Vagina (tissue), 2 donors: ENCODE data around the gene KLF6. TPM values are rescaled to one million over a fixed set of nuclear protein-coding genes. Genes with fewer than 3 reads are reported as not detected.
A peak's percentile ranks its signal among the peaks of the same experiment; 100 is the strongest.

Experiments used
- DNase-seq, 2 donors: peaks; one replicate each; pipeline ENCODE4 v3.0.0-alpha.2; 2017; ENCODE audit errors: extremely low spot score in 2 of 2
- H3K27ac ChIP-seq: fragments of 200-600 bp; sonication (generic); one replicate; pipeline ENCODE4 v1.5.1; 2019
- H3K27me3 ChIP-seq: fragments of 200-600 bp; sonication (generic); one replicate; pipeline ENCODE4 v1.5.1; 2019
- H3K36me3 ChIP-seq, 2 donors: fragments of 200-600 bp; sonication (generic); one replicate each; pipeline ENCODE4 v1.5.1; 2017 to 2019
- H3K4me1 ChIP-seq: fragments of 200-600 bp; sonication (generic); one replicate; pipeline ENCODE4 v1.5.1; 2019
- H3K4me3 ChIP-seq, 2 donors: fragments of 200-600 bp; sonication (generic); 1 replicate in 1 of 2; 2 replicates in 1 of 2; pipeline ENCODE4 v1.5.1; 2016 to 2019
- H3K9me3 ChIP-seq: fragments of 200-600 bp; sonication (generic); one replicate; pipeline ENCODE4 v1.5.1; 2019
- CTCF ChIP-seq, 3 experiments: fragments of 450-650 bp in 2 of 3; fragments of 200-600 bp in 1 of 3; sonication (generic) in 1 of 3; IDR thresholded peaks; one replicate each; pipeline ENCODE4 v1.5.1; 2017 to 2019; ENCODE audit warnings: antibody characterized with exemption in 3 of 3, mild to moderate bottlenecking in 2 of 3, moderate library complexity in 2 of 3
- POLR2A ChIP-seq, 2 donors: fragments of 450-650 bp; IDR thresholded peaks; one replicate each; pipeline ENCODE4 v1.6.1; 2017; ENCODE audit warnings: antibody characterized with exemption in 2 of 2, mild to moderate bottlenecking in 2 of 2, moderate library complexity in 2 of 2
- POLR2AphosphoS5 ChIP-seq, 2 donors: sonication (generic); formaldehyde crosslinking; IDR thresholded peaks; one replicate each; pipeline ENCODE4 v1.9.0; 2017; ENCODE audit warnings: antibody characterized with exemption in 2 of 2, mild to moderate bottlenecking in 2 of 2, low read depth in 1 of 2; ENCODE audit not compliant: insufficient read depth in 1 of 2
- intact Hi-C: fragments of 100-400 bp; cut with DNase I; formaldehyde crosslinking; loops from one replicate; pipeline ENCODE4 v1.15.1; 2023
- total RNA-seq: library from RNA; depleted of rRNA; stranded (reverse); fragments of >200 nt; gene quantifications from one replicate; pipeline ENCODE4 v1.2.3, GENCODE V29; 2016

Gene KLF6
- total RNA-seq, 1 donor from 2014 or later = 145 TPM

- TF ChIP-seq CTCF (IDR thresholded peaks at IDR 0.05) (no peak), POLR2A (IDR thresholded peaks at IDR 0.05) (no peak), POLR2AphosphoS5 (IDR thresholded peaks at IDR 0.05; ENCODE audit: insufficient read depth in 1 of 2, low read depth in 1 of 2) (peak in 1 of 2 donors; percentile 93)
- DNase-seq = no peak
- intact Hi-C loops = no loop called here
- Histone ChIP-seq H3K4me1 (peaks cover 70% of the 10 kb centered on the region), H3K27me3 (no peaks in the 10 kb centered on the region), H3K36me3 (peaks cover 10 to 58% of the 10 kb centered on the region in 2 donors), H3K27ac (peak overlapping the region; percentile 99), H3K9me3 (no peaks in the 10 kb centered on the region), H3K4me3 (no peak overlapping the region)
Observed at GRCh38 chr10:3776796-3777571, 8.0 kb downstream of the KLF6 start.

GRCh38 chr10:3775696-3776551, 9.1 kb downstream of the KLF6 start:
- H3K4me3 ChIP-seq = no peak overlapping the region
- H3K36me3 ChIP-seq = peaks cover 3 to 48% of the 10 kb centered on the region in 2 donors
- TF ChIP-seq POLR2AphosphoS5 (IDR thresholded peaks at IDR 0.05; ENCODE audit: insufficient read depth in 1 of 2, low read depth in 1 of 2) = peak in 1 of 2 donors; percentile 74
- TF ChIP-seq POLR2A (IDR thresholded peaks at IDR 0.05) = no peak
- H3K9me3 ChIP-seq = no peaks in the 10 kb centered on the region
- H3K27ac ChIP-seq = peak overlapping the region; percentile 99
- no peak for DNase-seq
- peaks cover 61% of the 10 kb centered on the region for H3K4me1 ChIP-seq
- H3K27me3 ChIP-seq = no peaks in the 10 kb centered on the region
- intact Hi-C loops = no loop called here

GRCh38 chr10:3774814-3775695, 10.0 kb downstream of the KLF6 start:
- no peak overlapping the region for H3K4me3 ChIP-seq
- intact Hi-C loops = no loop called here
- peaks cover 0 to 40% of the 10 kb centered on the region in 2 donors for H3K36me3 ChIP-seq
- TF ChIP-seq CTCF (IDR thresholded peaks at IDR 0.05) (no peak), POLR2AphosphoS5 (IDR thresholded peaks at IDR 0.05; ENCODE audit: insufficient read depth in 1 of 2, low read depth in 1 of 2) (peak in 1 of 2 donors; percentile 57)
- no peak for DNase-seq
- H3K27ac ChIP-seq = peak overlapping the region; percentile 99
- no peaks in the 10 kb centered on the region for H3K9me3 ChIP-seq
- H3K27me3 ChIP-seq = no peaks in the 10 kb centered on the region
- peaks cover 58% of the 10 kb centered on the region for H3K4me1 ChIP-seq

GRCh38 chr10:3774018-3774813, 10.8 kb downstream of the KLF6 start:
- no peak for TF ChIP-seq CTCF (IDR thresholded peaks at IDR 0.05)
- no peak for TF ChIP-seq POLR2AphosphoS5 (IDR thresholded peaks at IDR 0.05; ENCODE audit: insufficient read depth in 1 of 2, low read depth in 1 of 2)
- TF ChIP-seq POLR2A (IDR thresholded peaks at IDR 0.05) = no peak
- intact Hi-C loops = no loop called here
- H3K36me3 ChIP-seq = peaks cover 0 to 31% of the 10 kb centered on the region in 2 donors
- H3K27ac ChIP-seq = peak overlapping the region; percentile 99
- no peaks in the 10 kb centered on the region for H3K9me3 ChIP-seq
- H3K4me3 ChIP-seq = no peak overlapping the region
- DNase-seq = peak; percentile 9 to 82
- H3K4me1 ChIP-seq = peaks cover 52% of the 10 kb centered on the region
- no peaks in the 10 kb centered on the region for H3K27me3 ChIP-seq
